AG04449 (cell line): ENCODE results near the gene ZNF799.
"Not testable (repeated sequence)": the region's sequence is repeated elsewhere in the genome, so short reads cannot be mapped to it uniquely, and the experiment has no call there.

Experiments used
- CTCF ChIA-PET: fragments of 350-600 bp; formaldehyde crosslinking; extraction: SDS; loops from one replicate; lab custom pipeline; 2021; ENCODE audit warnings: antibody characterized with exemption; lab: Yijun Ruan, JAX
- POLR2A ChIA-PET: fragments of 400-600, 350-600 bp; formaldehyde crosslinking; extraction: SDS; loops from one replicate; lab custom pipeline; 2020; ENCODE audit warnings: antibody characterized with exemption, inconsistent platforms; lab: Yijun Ruan, JAX
- DNase-seq: peaks from one replicate; pipeline ENCODE4 v3.0.0-alpha.2; 2010; ENCODE audit warnings: low read depth, low spot score
- H3K4me3 ChIP-seq: 2 replicates; pipeline ENCODE4 v1.5.1; 2011; ENCODE audit warnings: low read depth, mild to moderate bottlenecking, control low read depth, low read length
- CTCF ChIP-seq: IDR thresholded peaks from one replicate; pipeline ENCODE4 v1.5.1; 2011; ENCODE audit warnings: mild to moderate bottlenecking, moderate library complexity, low read length, control low read depth, inconsistent platforms; ENCODE audit not compliant: insufficient read depth; ENCODE audit errors: missing control alignments

The ZNF799 gene

DNA sequence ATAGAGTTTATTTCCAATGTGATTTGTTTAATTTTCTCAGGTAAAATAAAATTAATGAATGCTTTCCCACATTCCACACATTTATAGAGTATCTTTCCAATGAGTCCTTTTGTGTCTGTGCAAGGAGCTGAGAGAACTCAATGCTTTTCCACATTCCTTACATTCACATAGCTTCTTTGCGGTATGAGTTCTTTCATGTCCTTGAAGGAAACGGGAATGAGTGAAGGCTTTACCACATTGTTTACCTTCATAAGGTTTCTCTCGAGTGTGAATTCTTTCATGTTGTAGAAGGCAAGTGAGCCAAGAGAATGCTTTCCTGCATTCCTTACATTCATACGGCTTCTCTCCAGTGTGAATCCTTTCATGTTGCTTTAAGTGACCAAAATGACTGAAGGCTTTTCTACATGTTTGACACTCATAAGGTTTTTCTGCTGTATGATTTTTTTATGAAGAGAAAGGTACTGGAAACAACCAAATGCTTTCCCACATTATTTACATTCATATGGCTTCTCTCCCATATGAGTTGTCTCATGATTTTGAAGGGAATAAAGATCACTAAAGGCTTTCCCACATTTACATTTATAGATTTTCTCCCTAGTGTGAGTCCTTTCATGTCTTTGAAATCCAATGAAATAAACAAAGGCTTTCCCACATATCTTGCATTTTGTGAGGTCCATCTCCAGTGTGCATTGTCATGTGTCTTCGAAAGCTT is 21.2 kb downstream of the ZNF799 start:
- no peak for DNase-seq
- ChIA-PET CTCF (no interaction called here), POLR2A (no interaction called here)
- no peak overlapping the region for H3K4me3 ChIP-seq
- TF ChIP-seq CTCF, result no peak

- ChIA-PET CTCF (no interaction called here), POLR2A (no interaction called here)
- DNase-seq, result no peak
- no peak for TF ChIP-seq CTCF
- H3K4me3 ChIP-seq, result no peak overlapping the region
Measured at GRCh38 chr19:12374026-12374425, 27.0 kb downstream of the ZNF799 start.

- peak within 1 kb of the TSS; percentile 85 for H3K4me3 ChIP-seq
- TF ChIP-seq CTCF, result peak; percentile 84
- CTCF ChIA-PET, result interaction anchor here (0.6 to 1.7 kb wide), 12 partner anchors 11 to 442 kb away, joined by 3 to 6 read pairs (median 3); partner anchors contain the start of genes ZNF136 and ZNF20
- POLR2A ChIA-PET, result interaction anchor here (0.5 to 1.4 kb wide), 5 partner anchors 32 to 496 kb away, joined by 3 to 7 read pairs (median 3); partner anchors contain the start of genes ZNF136, ZNF443, ZNF563 and ZNF700
- DNase-seq, result peak; percentile 66
Measured at GRCh38 chr19:12365236-12366162, 35.6 kb downstream of the ZNF799 start, which contains the start of gene ZNF442. Gene ZNF442 (minus strand): TSS chr19:12365683. CDS start chr19:12363631, 2,052 bp downstream.

DNA sequence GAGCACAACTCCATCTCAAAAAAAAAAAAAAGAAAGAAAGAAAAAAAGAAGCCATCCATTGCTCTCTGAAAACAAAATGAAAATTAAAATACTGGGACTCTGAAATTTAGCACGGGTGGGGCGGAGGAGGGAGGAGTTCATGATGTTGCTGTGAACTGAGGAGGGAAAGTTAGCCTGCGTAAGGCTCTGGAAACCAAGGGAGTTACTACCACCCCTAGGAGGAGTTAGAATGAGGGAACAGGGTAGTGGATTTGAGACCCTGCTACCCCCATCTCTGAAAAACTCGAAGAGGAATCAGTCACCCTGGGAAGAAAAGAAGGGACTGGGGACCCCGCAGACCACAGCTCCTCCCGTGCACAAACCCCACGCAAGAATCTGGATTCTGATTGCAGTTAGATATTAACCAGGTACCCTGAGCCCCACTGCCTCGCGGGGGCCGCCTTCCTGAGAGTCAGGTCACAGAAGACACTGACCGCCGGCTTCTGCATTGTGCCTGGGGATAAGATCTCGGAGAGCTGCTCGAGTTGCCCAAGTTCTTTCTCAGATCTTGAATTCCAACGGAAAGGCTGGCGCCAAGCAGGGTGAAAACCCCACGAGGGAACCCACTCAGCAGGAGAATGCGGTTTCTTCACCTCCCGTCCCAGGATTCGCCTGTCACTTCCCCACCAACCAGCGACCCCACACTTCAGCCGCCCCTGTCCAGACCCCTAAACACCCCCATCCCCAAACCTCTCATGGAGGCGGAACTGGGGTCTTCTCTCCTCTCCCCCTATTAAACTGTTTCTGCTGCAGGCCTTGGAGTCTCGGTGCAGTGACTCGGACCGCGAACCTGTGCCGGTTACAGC is 36.5 kb downstream of the ZNF799 start:
- peak overlapping the region; percentile 85 for H3K4me3 ChIP-seq
- TF ChIP-seq CTCF, result no peak
- DNase-seq, result no peak
- ChIA-PET CTCF (interaction anchor here (0.7 to 1.7 kb wide), 8 partner anchors 11 to 441 kb away, joined by 3 to 6 read pairs (median 4); partner anchors contain the start of gene ZNF20), POLR2A (interaction anchor here (1.0 to 1.4 kb wide), 4 partner anchors 31 to 440 kb away, joined by 3 to 7 read pairs (median 4); partner anchors contain the start of genes ZNF136, ZNF443, ZNF563 and ZNF700)

DNA sequence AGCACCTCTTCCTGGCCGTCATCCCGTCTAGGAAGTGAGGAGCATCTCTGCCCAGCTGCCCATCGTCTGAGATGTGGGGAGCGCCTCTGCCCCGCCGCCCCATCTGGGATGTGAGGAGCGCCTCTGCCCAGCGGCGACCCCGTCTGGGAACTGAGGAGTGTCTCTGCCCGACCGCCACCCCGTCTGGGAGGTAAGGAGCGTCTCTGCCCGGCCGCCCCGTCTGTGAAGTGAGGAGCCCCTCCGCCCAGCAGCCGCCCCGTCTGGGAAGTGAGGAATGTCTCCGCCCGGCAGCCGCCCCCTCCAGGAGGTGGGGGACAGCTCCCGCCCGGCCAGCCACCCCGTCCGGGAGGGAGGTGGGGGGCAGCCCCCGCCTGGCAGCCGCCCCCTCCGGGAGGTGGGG is 38.8 kb downstream of the ZNF799 start:
- POLR2A ChIA-PET, CTCF ChIA-PET, DNase-seq, H3K4me3 ChIP-seq: not testable (repeated sequence)

GRCh38 chr19:12353375-12353774 is 47.7 kb downstream of the ZNF799 start:
- CTCF ChIA-PET, result interaction anchor here (1.3 kb wide), 1 partner anchor 12 kb away, joined by 3 read pairs; the partner anchor contains the start of gene ZNF442
- POLR2A ChIA-PET, result no interaction called here
- TF ChIP-seq CTCF, result no peak
- no peak for DNase-seq
- no peak overlapping the region for H3K4me3 ChIP-seq
